Measurements from ENCODE around the gene EMILIN1. TPM values are rescaled to one million over a fixed set of nuclear protein-coding genes. Genes with fewer than 3 reads are reported as not detected.
A peak's percentile ranks its signal among the peaks of the same experiment; 100 is the strongest.

EMILIN1 gene
- total and polyA plus RNA-seq, 2 of the 8 experiments (the other 6 are each of a cell fraction or from before 2014, with no cell fraction given): 1.9 to 3.0 TPM

- peak within 1 kb of the TSS; percentile 39 for H4K91ac ChIP-seq (replicated peaks; ENCODE audit: insufficient read length, low read length)
- no peak within 1 kb of the TSS for H2BK20ac ChIP-seq (ENCODE audit: low read length)
- H3K4me2 ChIP-seq (ENCODE audit: insufficient read depth in 1 of 2, low read depth in 2 of 2, low read length in 2 of 2): peak within 1 kb of the TSS; percentile 61 to 77
- peak within 1 kb of the TSS; percentile 26 for H3K56ac ChIP-seq (replicated peaks; ENCODE audit: insufficient read length, low read depth, low read length)
- peaks cover 8 to 14% of the 10 kb centered on the region in 2 experiments for H4K20me1 ChIP-seq (replicated peaks in 1 of 2; ENCODE audit: control insufficient read depth in 1 of 2, insufficient read depth in 2 of 2, low read length in 2 of 2)
- no peak within 1 kb of the TSS for H3K14ac ChIP-seq (ENCODE audit: insufficient read length)
- H3K27ac ChIP-seq (ENCODE audit: low read depth, low read length): peak within 1 kb of the TSS; percentile 25; the same call in 1 of the 2 replicates
- DNase-seq (ENCODE audit: low read depth in 1 of 2, low spot score in 2 of 2) (peak; percentile 92 to 100), FAIRE-seq (no peak)
- H3K4me3 ChIP-seq (ENCODE audit: extremely low read depth in 1 of 4, insufficient read depth in 2 of 4, low read depth in 3 of 4, low read length in 4 of 4): peak within 1 kb of the TSS; percentile 68 to 91 (median 88)
- no peak within 1 kb of the TSS for H3K4ac ChIP-seq (replicated peaks; ENCODE audit: insufficient read length, low read depth, low read length)
- WGBS, 2 experiments (ENCODE audit: extremely low coverage in 1 of 2, insufficient coverage in 1 of 2, insufficient read length in 1 of 2, insufficient replicate concordance in 2 of 2, low coverage in 1 of 2, low lambda C conversion rate in 2 of 2, missing lambda C conversion rate in 1 of 2): 2% methylated on average over 72 of the region's 86 CpGs; no CpG with 5 or more reads in 1 of the 2 experiments
- H3K23me2 ChIP-seq (ENCODE audit: low read depth, low read length): peaks cover 2% of the 10 kb centered on the region; the same call in 1 of the 2 replicates
- H3K23ac ChIP-seq (ENCODE audit: insufficient read length): no peak within 1 kb of the TSS
- peaks cover 4% of the 10 kb centered on the region for H3K79me1 ChIP-seq (ENCODE audit: low read depth, low read length)
- H3K9ac ChIP-seq (replicated peaks in 1 of 4; ENCODE audit: extremely low read depth in 1 of 4, low read depth in 3 of 4, low read length in 3 of 4): peak within 1 kb of the TSS; percentile 61 to 70 (median 66)
- H4K8ac ChIP-seq (ENCODE audit: extremely low read depth, insufficient read depth, low read length): peak within 1 kb of the TSS; percentile 69
- peak within 1 kb of the TSS; percentile 31; the same call in 1 of the 2 replicates for H2AFZ ChIP-seq (ENCODE audit: low read length)
- H2BK120ac ChIP-seq (replicated peaks; ENCODE audit: low read depth, low read length): peak within 1 kb of the TSS; percentile 75
- peak within 1 kb of the TSS; percentile 13 for H4K5ac ChIP-seq (ENCODE audit: insufficient read length, low read depth, low read length)
- H3K27me3 ChIP-seq (replicated peaks in 1 of 4; ENCODE audit: control insufficient read depth in 3 of 4, extremely low read depth in 1 of 4, insufficient read depth in 3 of 4, low read length in 3 of 4): no peaks in the 10 kb centered on the region
- no peaks in the 10 kb centered on the region for H3K9me3 ChIP-seq (ENCODE audit: insufficient read depth in 2 of 2, low read depth in 1 of 2, low read length in 1 of 2)
- H3K18ac ChIP-seq (ENCODE audit: extremely low read depth, low read length): no peak within 1 kb of the TSS
- H2BK12ac ChIP-seq (ENCODE audit: low read depth, low read length): peak within 1 kb of the TSS; percentile 21; the same call in 1 of the 2 replicates
- H2BK5ac ChIP-seq (ENCODE audit: low read depth, low read length): 0 out of 2 replicates have a peak within 1 kb of the TSS, but pooled peaks have one; percentile 60
- H3K36me3 ChIP-seq (ENCODE audit: control insufficient read depth in 2 of 4, insufficient read depth in 4 of 4, low read length in 3 of 4): peaks cover 2 to 26% (median 16%) of the 10 kb centered on the region in 4 experiments; a peak in 6 of 8 replicates
- H3K4me1 ChIP-seq (replicated peaks in 1 of 4; ENCODE audit: control insufficient read depth in 3 of 4, insufficient read depth in 4 of 4, low read length in 3 of 4): peaks cover 0 to 4% (median 3%) of the 10 kb centered on the region in 4 experiments; a peak in 5 of 7 replicates
- ChIA-PET POLR2A (ENCODE audit: partially characterized antibody) (interaction anchor here (0.6 to 2.3 kb wide), 23 partner anchors 8 to 230 kb away, joined by 3 to 24 read pairs (median 3); partner anchors contain the start of genes ABHD1, ATRAID, CAD and CGREF1), CTCF (ENCODE audit: partially characterized antibody) (interaction anchor here (0.6 to 4.3 kb wide), 43 partner anchors 8 to 169 kb away, joined by 3 to 38 read pairs (median 5); partner anchors contain the start of genes ABHD1, ATRAID, CGREF1 and KHK)
- no peak within 1 kb of the TSS for H2AK5ac ChIP-seq (ENCODE audit: low read depth, low read length)
- peaks cover 0 to 15% of the 10 kb centered on the region in 2 experiments; a peak in 2 of 4 replicates for H3K79me2 ChIP-seq (ENCODE audit: control insufficient read depth in 1 of 2, insufficient read depth in 2 of 2, low read length in 2 of 2)
- H2BK15ac ChIP-seq (ENCODE audit: low read length): no peak within 1 kb of the TSS
- TF ChIP-seq SIX5 (IDR thresholded peaks at IDR 0.05; ENCODE audit: low read depth, low read length) (no peak), EGR1 (IDR thresholded peaks at IDR 0.05; ENCODE audit: borderline replicate concordance, low read depth, low read length) (no peak), SP4 (IDR thresholded peaks at IDR 0.05; ENCODE audit: low read length) (peak; percentile 93; the same call in 1 of the 2 replicates), HDAC2 (IDR thresholded peaks at IDR 0.05; ENCODE audit: borderline replicate concordance in 1 of 2, low read depth in 2 of 2, low read length in 2 of 2) (peak in 1 of 2 experiments; percentile 87; a peak in 1 of 4 replicates), RXRA (IDR thresholded peaks at IDR 0.05; ENCODE audit: insufficient read depth, low read depth, low read length) (no peak), KDM5A (IDR thresholded peaks at IDR 0.05; ENCODE audit: low read length) (0 out of 2 replicates have a peak, but pooled peaks have one; percentile 7), NRF1 (IDR thresholded peaks at IDR 0.05; ENCODE audit: low read depth, low read length) (peak; percentile 100), RAD21 (IDR thresholded peaks at IDR 0.05 in 1 of 2, conservative IDR thresholded peaks at IDR 0.05 in 1 of 2; ENCODE audit: low read depth in 2 of 2, low read length in 2 of 2) (peak; percentile 56 to 67), NANOG (IDR thresholded peaks at IDR 0.05; ENCODE audit: insufficient read depth, low read depth, low read length, poor library complexity, severe bottlenecking) (no peak)
Measured at GRCh38 chr2:27133905-27134780, 55.7 kb downstream of the EMILIN1 start, which contains the start of gene PREB. PREB (minus strand) TSS chr2:27134636; CDS start chr2:27134421, 215 bp downstream.

Data from H1 (cell line).